Smooth muscle cell of the coronary artery (primary cell): ENCODE measurements around the gene MYMX. TPM values are rescaled to one million over a fixed set of nuclear protein-coding genes. Genes with fewer than 3 reads are reported as not detected.

Experiments
- total RNA-seq: library from RNA; depleted of rRNA; stranded (reverse); fragments of >200 nt; gene quantifications from 2 replicates; pipeline ENCODE4 v1.2.3, GENCODE V29; 2014; ENCODE audit warnings: low replicate concordance

Gene MYMX
- 0.12 TPM in 1 of 2 replicates, not detected in the other for total RNA-seq

GRCh38 chr6:44216677-44217331 lies at the start of gene MYMX:
Gene MYMX (plus strand): TSS chr6:44216926. CDS start chr6:44217472, 546 bp downstream.

GRCh38 chr6:44223319-44224028 lies 6.7 kb downstream of the MYMX start, which contains the start of gene SLC29A1:
Gene SLC29A1 (plus strand): TSS chr6:44223595. CDS start chr6:44227314, 3,719 bp downstream.

GRCh38 chr6:44246663-44247337 lies 30.1 kb downstream of the MYMX start, which contains the start of gene HSP90AB1:
Gene HSP90AB1 (plus strand): TSS chr6:44247101. CDS start chr6:44248630, 1,529 bp downstream.

GRCh38 chr6:44257025-44257752 lies 40.5 kb downstream of the MYMX start, which contains the start of gene SLC35B2:
Gene SLC35B2 (minus strand): TSS chr6:44257528. CDS start chr6:44257410, 118 bp downstream.

GRCh38 chr6:44265007-44265721 lies 48.4 kb downstream of the MYMX start, which contains the start of gene NFKBIE:
Gene NFKBIE (minus strand): TSS chr6:44265551. CDS start chr6:44265346, 205 bp downstream.

Other genes with a start within 250 kb of the MYMX start
- 23.5 and 52.8 TPM in 2 replicates for gene MRPL14, start 89.5 kb upstream of the MYMX start, total RNA-seq
- gene TMEM63B, start 89.4 kb upstream of the MYMX start, total RNA-seq = 14.3 and 24.2 TPM in 2 replicates
- gene CAPN11, start 58.1 kb upstream of the MYMX start, total RNA-seq = not detected in 2 replicates
- 12.3 and 14.6 TPM in 2 replicates for gene SLC29A1, start 6.7 kb downstream of the MYMX start, total RNA-seq
- 367 and 497 TPM in 2 replicates for gene HSP90AB1, start 30.2 kb downstream of the MYMX start, total RNA-seq
- 38.3 and 79.5 TPM in 2 replicates for gene SLC35B2, start 40.6 kb downstream of the MYMX start, total RNA-seq
- 1.5 and 4.8 TPM in 2 replicates for gene NFKBIE, start 48.6 kb downstream of the MYMX start, total RNA-seq
- not detected in 2 replicates for gene TMEM151B, start 53.5 kb downstream of the MYMX start, total RNA-seq
- gene AARS2, start 96.4 kb downstream of the MYMX start, total RNA-seq = 13.1 and 14.4 TPM in 2 replicates
- gene SPATS1, start 125.7 kb downstream of the MYMX start, total RNA-seq = not detected in 2 replicates
- 11.3 and 18.1 TPM in 2 replicates for gene CDC5L, start 170.8 kb downstream of the MYMX start, total RNA-seq